Vagina (tissue), 2 donors: Measurements from ENCODE around the gene EXOC3.

ENCODE experiments used
- CTCF ChIP-seq, 3 experiments: fragments of 450-650 bp in 2 of 3; fragments of 200-600 bp in 1 of 3; sonication (generic) in 1 of 3; IDR thresholded peaks; one replicate each; pipeline ENCODE4 v1.5.1; 2017 to 2019; ENCODE audit warnings: antibody characterized with exemption in 3 of 3, mild to moderate bottlenecking in 2 of 3, moderate library complexity in 2 of 3
- POLR2A ChIP-seq, 2 donors: fragments of 450-650 bp; IDR thresholded peaks; one replicate each; pipeline ENCODE4 v1.6.1; 2017; ENCODE audit warnings: antibody characterized with exemption in 2 of 2, mild to moderate bottlenecking in 2 of 2, moderate library complexity in 2 of 2
- POLR2AphosphoS5 ChIP-seq, 2 donors: sonication (generic); formaldehyde crosslinking; IDR thresholded peaks; one replicate each; pipeline ENCODE4 v1.9.0; 2017; ENCODE audit warnings: antibody characterized with exemption in 2 of 2, mild to moderate bottlenecking in 2 of 2, low read depth in 1 of 2; ENCODE audit not compliant: insufficient read depth in 1 of 2

- TF ChIP-seq CTCF (IDR thresholded peaks at IDR 0.05) (no peak), POLR2A (IDR thresholded peaks at IDR 0.05) (no peak), POLR2AphosphoS5 (IDR thresholded peaks at IDR 0.05; ENCODE audit: insufficient read depth in 1 of 2, low read depth in 1 of 2) (no peak)
Measured at GRCh38 chr5:488744-489688, 46.0 kb downstream of the EXOC3 start.
